KMS-11 (cell line): Measurements from ENCODE around the gene RAB1B.
"Not testable (repeated sequence)": the region's sequence is repeated elsewhere in the genome, so short reads cannot be mapped to it uniquely, and the experiment has no call there.

Source experiments
- H2AFZ ChIP-seq: fragments of 200-600 bp; sonication (generic); 2 replicates; pipeline ENCODE4 v1.6.1; 2016; ENCODE audit warnings: antibody characterized with exemption, mixed run types, low read depth
- H3K27ac ChIP-seq: fragments of 200-600 bp; sonication (generic); 2 replicates; pipeline ENCODE4 v1.6.1; 2016; ENCODE audit warnings: mild to moderate bottlenecking, mixed run types
- H3K27me3 ChIP-seq: fragments of 200-600 bp; sonication (generic); 2 replicates; pipeline ENCODE4 v1.6.1; 2017; ENCODE audit warnings: mild to moderate bottlenecking, low read depth, mixed run types, moderate library complexity; ENCODE audit not compliant: insufficient read depth
- H3K36me3 ChIP-seq: fragments of 200-600 bp; sonication (generic); 2 replicates; pipeline ENCODE4 v1.6.1; 2017; ENCODE audit warnings: mild to moderate bottlenecking, mixed run types; ENCODE audit not compliant: insufficient read depth
- H3K4me1 ChIP-seq: fragments of 200-600 bp; sonication (generic); 2 replicates; pipeline ENCODE4 v1.6.1; 2016; ENCODE audit warnings: mild to moderate bottlenecking, low read depth, mixed run types; ENCODE audit not compliant: poor library complexity, severe bottlenecking
- H3K4me2 ChIP-seq: fragments of 200-600 bp; sonication (generic); 2 replicates; pipeline ENCODE4 v1.7.0; 2016; ENCODE audit warnings: mild to moderate bottlenecking, mixed run types
- H3K4me3 ChIP-seq: fragments of 200-600 bp; sonication (generic); IDR thresholded peaks from 2 replicates; pipeline ENCODE4 v1.6.1; 2017; ENCODE audit warnings: low read depth, low read length, mixed read lengths; ENCODE audit not compliant: insufficient read depth
- H3K79me2 ChIP-seq: fragments of 200-600 bp; sonication (generic); 2 replicates; pipeline ENCODE4 v1.6.1; 2016; ENCODE audit warnings: low read depth, mixed run types; ENCODE audit not compliant: insufficient read depth
- H3K9ac ChIP-seq: fragments of 200-600 bp; sonication (generic); 2 replicates; pipeline ENCODE4 v1.6.1; 2016; ENCODE audit warnings: mild to moderate bottlenecking, mixed run types
- H4K20me1 ChIP-seq: fragments of 200-600 bp; sonication (generic); 2 replicates; pipeline ENCODE4 v1.6.1; 2016; ENCODE audit warnings: mild to moderate bottlenecking, mixed run types; ENCODE audit not compliant: insufficient read depth
- TF ChIP-seq, protein P1 (sequence below): fragments of 200-600 bp; sonication (generic); conservative IDR thresholded peaks from 2 replicates; pipeline ENCODE4 v1.6.1; 2017; ENCODE audit warnings: low read depth, mild to moderate bottlenecking, antibody characterized with exemption, low read length, moderate library complexity, mixed read lengths

RAB1B gene

DNA sequence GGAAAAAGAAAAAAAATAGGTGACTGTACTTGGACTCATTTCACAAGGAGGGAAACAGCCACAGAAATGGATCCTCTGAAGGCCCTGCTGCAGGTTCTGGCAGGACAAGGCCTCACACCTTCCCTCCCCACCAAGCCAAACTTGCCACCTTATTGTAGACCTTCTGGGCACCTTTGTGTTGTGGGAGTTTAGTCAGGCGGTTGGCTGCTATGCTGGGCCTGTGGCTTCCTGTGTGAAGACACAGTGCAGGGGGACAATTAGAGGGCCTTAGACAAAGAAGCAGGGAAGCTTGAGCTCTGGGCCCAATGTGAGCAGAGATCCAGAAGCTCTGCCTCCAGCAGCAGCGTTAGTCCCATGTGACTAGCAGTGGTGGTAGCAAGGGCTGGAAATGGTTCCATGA lies 4.2 kb downstream of the RAB1B start:
- Histone ChIP-seq H2AFZ (no peak overlapping the region), H3K36me3 (0 out of 2 replicates have a peak, but pooled peaks cover 2% of the 10 kb centered on the region)

DNA sequence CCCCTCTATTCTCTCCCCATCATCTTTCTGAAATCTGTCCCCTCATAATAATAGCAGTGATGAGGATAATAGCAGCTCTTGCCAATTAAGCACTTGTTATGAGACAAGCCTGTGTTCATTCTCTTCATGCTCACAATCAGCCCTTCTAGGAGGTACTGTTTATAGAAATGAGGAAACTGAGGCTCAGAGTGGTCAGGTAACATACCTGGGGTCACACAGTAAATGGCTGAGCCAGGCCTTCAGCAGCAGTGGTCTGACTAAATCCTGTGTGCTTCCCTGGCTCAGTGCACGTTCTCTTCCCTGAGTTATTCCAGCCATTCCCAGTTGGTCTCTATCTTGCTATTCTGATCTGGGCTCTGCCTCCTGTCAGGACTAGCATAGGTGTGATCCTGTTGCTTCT lies 5.8 kb downstream of the RAB1B start:
- Histone ChIP-seq H2AFZ (no peak overlapping the region), H4K20me1 (no peaks in the 10 kb centered on the region), H3K4me2 (no peak overlapping the region), H3K36me3 (0 out of 2 replicates have a peak, but pooled peaks cover 2% of the 10 kb centered on the region), H3K9ac (no peak overlapping the region), H3K4me1 (peaks cover 29% of the 10 kb centered on the region), H3K4me3 (no peak overlapping the region), H3K79me2 (peaks cover 26% of the 10 kb centered on the region), H3K27me3 (peaks cover 4% of the 10 kb centered on the region; the same call in 1 of the 2 replicates), H3K27ac (no peak overlapping the region)
- TF ChIP-seq, protein P1, sequence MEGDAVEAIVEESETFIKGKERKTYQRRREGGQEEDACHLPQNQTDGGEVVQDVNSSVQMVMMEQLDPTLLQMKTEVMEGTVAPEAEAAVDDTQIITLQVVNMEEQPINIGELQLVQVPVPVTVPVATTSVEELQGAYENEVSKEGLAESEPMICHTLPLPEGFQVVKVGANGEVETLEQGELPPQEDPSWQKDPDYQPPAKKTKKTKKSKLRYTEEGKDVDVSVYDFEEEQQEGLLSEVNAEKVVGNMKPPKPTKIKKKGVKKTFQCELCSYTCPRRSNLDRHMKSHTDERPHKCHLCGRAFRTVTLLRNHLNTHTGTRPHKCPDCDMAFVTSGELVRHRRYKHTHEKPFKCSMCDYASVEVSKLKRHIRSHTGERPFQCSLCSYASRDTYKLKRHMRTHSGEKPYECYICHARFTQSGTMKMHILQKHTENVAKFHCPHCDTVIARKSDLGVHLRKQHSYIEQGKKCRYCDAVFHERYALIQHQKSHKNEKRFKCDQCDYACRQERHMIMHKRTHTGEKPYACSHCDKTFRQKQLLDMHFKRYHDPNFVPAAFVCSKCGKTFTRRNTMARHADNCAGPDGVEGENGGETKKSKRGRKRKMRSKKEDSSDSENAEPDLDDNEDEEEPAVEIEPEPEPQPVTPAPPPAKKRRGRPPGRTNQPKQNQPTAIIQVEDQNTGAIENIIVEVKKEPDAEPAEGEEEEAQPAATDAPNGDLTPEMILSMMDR, result no peak

More for the DNA sequence above, 4.2 kb downstream of the RAB1B start:
- TF ChIP-seq, protein P1, result no peak
- Histone ChIP-seq H3K4me1 (peaks cover 24% of the 10 kb centered on the region), H3K79me2 (peaks cover 31% of the 10 kb centered on the region), H3K9ac (no peak overlapping the region), H3K27ac (no peak overlapping the region), H3K4me2 (no peak overlapping the region), H3K27me3 (no peaks in the 10 kb centered on the region), H3K4me3 (no peak overlapping the region), H4K20me1 (no peaks in the 10 kb centered on the region)

DNA sequence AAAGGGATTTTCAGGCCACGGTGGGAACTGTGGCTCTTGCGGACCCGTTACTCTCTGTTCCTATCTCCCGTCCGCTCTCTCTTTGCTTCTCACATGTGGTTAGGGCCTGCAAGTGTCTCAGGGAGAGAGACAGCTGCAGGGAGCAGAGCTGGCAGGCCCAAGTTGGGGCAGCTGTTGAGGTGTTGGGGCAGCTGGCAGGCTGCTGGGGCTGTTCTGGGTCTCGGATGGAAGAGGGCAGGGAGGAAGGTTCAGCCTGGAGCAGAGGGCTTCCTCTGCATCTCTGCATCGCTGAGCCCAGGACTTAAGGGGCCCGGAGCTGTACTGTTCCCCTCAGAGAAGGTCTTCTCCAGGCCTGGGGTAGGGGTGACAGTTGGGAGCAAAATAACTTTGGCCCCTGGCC lies 7.0 kb downstream of the RAB1B start:
- Histone ChIP-seq H3K27me3 (peaks cover 4% of the 10 kb centered on the region; the same call in 1 of the 2 replicates), H3K9ac (no peak overlapping the region), H3K4me1 (peaks cover 18% of the 10 kb centered on the region), H3K36me3 (0 out of 2 replicates have a peak, but pooled peaks cover 2% of the 10 kb centered on the region), H4K20me1 (no peaks in the 10 kb centered on the region), H3K79me2 (peaks cover 14% of the 10 kb centered on the region), H2AFZ (no peak overlapping the region), H3K4me3 (no peak overlapping the region), H3K4me2 (no peak overlapping the region), H3K27ac (no peak overlapping the region)
- TF ChIP-seq, protein P1, result no peak

DNA sequence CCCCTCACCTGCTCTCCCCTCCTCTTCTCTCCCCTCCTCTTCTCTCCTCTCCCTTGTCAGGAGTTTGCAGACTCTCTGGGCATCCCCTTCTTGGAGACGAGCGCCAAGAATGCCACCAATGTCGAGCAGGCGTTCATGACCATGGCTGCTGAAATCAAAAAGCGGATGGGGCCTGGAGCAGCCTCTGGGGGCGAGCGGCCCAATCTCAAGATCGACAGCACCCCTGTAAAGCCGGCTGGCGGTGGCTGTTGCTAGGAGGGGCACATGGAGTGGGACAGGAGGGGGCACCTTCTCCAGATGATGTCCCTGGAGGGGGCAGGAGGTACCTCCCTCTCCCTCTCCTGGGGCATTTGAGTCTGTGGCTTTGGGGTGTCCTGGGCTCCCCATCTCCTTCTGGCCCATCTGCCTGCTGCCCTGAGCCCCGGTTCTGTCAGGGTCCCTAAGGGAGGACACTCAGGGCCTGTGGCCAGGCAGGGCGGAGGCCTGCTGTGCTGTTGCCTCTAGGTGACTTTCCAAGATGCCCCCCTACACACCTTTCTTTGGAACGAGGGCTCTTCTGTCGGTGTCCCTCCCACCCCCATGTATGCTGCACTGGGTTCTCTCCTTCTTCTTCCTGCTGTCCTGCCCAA lies 7.7 kb downstream of the RAB1B start:
- Histone ChIP-seq H3K4me3 (no peak overlapping the region), H3K36me3 (0 out of 2 replicates have a peak, but pooled peaks cover 2% of the 10 kb centered on the region), H3K4me2 (no peak overlapping the region), H3K27me3 (peaks cover 4% of the 10 kb centered on the region; the same call in 1 of the 2 replicates), H3K4me1 (peaks cover 12% of the 10 kb centered on the region), H2AFZ (no peak overlapping the region), H4K20me1 (no peaks in the 10 kb centered on the region), H3K9ac (no peak overlapping the region), H3K79me2 (peaks cover 7% of the 10 kb centered on the region; the same call in 1 of the 2 replicates), H3K27ac (no peak overlapping the region)
- TF ChIP-seq, protein P1, result no peak

DNA sequence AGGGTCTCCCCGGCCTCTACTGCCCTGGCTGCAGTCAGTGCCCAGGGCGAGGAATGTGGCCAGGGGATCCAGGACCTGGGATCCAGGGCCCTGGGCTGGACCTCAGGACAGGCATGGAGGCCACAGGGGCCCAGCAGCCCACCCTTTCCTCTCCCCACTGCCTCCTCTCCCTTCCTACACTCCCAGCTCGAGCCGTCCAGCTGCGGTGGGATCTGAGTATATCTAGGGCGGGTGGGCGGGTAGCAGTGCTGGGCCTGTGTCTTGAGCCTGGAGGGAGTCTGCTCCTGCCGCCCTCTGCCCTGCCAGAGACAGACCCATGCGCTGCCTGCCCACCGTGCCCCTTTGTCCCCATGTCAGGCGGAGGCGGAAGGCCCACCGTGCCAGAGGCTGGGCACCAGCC lies 8.2 kb downstream of the RAB1B start:
- not testable (repeated sequence) for H3K9ac ChIP-seq, H3K27me3 ChIP-seq, H3K79me2 ChIP-seq, H3K27ac ChIP-seq, H4K20me1 ChIP-seq, H3K4me2 ChIP-seq, H3K36me3 ChIP-seq, H3K4me3 ChIP-seq, H2AFZ ChIP-seq
- peaks cover 14% of the 10 kb centered on the region for H3K4me1 ChIP-seq

DNA sequence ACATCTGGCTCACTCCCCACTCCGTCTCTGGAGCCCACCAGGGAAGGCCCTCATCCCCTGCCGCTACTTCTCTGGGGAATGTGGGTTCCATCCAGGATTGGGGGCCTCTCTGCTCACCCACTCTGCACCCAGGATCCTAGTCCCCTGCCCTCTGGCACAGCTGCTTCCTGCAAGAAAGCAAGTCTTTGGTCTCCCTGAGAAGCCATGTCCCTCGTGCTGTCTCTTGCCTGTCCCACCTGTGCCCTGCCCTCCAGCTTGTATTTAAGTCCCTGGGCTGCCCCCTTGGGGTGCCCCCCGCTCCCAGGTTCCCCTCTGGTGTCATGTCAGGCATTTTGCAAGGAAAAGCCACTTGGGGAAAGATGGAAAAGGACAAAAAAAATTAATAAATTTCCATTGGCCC lies 8.6 kb downstream of the RAB1B start:
- not testable (repeated sequence) for H3K9ac ChIP-seq, H3K4me3 ChIP-seq, H3K27ac ChIP-seq, H3K79me2 ChIP-seq, H3K36me3 ChIP-seq, H2AFZ ChIP-seq, H4K20me1 ChIP-seq, H3K27me3 ChIP-seq
- Histone ChIP-seq H3K4me2 (peak overlapping the region; percentile 57; the same call in 1 of the 2 replicates), H3K4me1 (peaks cover 18% of the 10 kb centered on the region)
